Right renal pelvis (tissue), 4 donors: ENCODE measurements around the gene KRT23. TPM values are rescaled to one million over a fixed set of nuclear protein-coding genes. Genes with fewer than 3 reads are reported as not detected.

Experiments
- DNase-seq, 4 donors: peaks; one replicate each; pipeline ENCODE4 v3.0.0-alpha.2; 2013; ENCODE audit warnings: low read depth in 4 of 4, low spot score in 3 of 4, missing footprints in 1 of 4
- polyA plus RNA-seq, 4 donors: library from polyadenylated mRNA; unstranded; fragments of 120-200 nt; gene quantifications; one replicate each; pipeline ENCODE4 v1.2.1, GENCODE V29; 2013; ENCODE audit not compliant: insufficient read length in 4 of 4

KRT23 gene
- polyA plus RNA-seq, 4 donors = 0.66 to 2.4 (median 1.8) TPM

DNA sequence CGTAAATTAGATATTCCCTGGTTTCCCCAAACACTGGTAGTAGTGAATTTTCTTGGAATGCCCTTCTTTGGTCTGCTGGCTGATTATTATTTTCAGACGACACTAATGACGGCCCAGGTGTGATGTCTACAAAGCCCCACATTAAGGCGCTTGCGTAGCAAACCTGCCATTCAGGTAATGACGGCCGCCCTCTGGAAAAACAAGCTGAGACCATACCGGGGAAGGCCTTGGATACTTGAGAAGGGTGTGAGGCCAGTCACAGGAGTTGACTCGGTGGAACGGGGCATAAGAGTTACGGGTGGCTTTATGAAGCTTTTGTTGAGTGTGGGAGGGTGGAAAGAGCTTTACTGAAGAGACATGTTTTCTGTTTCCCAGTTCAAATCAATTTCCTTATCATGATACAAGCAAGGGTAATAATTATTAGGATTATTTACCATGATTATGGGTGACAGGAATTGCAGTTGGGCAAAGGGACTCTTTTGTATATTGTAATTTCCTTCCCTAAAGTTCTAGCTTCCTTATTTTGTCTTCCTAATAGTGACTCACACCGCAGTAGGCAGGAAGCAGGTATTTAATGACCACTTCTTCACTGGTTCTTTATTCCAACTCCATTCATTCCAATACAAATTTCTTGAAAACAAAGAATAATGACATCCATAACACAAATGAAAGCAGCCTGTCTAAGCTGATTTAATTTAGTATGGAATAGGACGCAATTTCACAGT is 24.8 kb downstream of the KRT23 start:
- DNase-seq = no peak

DNA sequence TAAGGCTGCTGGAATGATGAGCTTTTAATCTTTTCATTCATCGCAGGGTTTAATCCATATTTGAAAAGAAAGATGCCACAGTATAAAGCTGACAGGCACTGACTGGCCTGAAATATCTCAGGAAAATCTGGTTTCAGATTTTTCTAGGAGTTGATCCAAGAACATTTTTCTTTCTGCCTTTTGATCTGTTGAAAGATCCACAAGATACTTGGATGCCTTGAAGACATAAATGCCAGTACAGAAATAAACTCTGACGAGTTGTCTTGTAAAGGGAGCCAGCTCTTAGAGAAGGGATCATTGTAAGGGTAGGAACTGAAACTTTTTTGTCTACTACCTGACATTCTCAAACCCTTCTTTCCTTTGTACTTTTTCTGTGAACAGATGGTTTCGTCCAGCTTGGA is 27.0 kb downstream of the KRT23 start:
- no peak for DNase-seq

DNA sequence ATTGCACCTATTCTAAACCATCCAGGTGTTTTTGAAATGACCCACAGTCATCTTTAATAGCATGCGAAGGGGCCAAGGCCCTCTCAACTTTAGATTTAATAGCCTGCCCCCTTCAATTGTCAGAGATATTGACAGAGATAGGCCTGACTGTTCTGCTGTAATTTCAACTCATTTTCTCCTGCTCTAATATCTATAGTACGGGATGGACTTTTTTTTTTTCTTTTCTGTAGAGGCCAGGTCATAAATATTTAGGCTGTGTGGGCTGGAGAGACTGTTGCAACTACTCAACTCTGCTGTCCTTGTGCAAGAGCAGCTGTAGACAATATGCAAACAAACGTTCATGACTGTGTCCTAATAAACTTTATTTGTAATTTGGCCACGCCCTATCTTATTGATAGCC is 27.7 kb downstream of the KRT23 start:
- no peak for DNase-seq

DNA sequence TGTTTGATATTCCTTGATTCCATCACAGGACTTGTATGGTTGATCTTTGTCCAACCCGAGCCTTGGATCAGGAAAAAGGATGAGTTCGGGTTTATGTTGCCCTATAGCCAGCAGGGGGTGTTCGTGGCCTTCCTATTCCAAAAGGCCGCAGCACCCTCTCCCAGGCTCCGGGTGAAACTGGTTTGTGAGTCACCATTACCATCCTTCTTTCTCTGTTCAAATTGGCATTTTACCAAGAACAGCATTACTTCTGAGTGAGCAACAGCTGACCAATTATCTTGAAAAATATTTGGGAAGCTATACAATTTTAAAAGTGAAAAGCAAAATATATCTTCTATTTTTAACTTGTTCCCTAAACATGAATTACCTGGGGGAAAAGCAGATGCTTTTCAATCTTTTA is 28.1 kb downstream of the KRT23 start:
- DNase-seq = peak; percentile 58 to 75 (median 74)

DNA sequence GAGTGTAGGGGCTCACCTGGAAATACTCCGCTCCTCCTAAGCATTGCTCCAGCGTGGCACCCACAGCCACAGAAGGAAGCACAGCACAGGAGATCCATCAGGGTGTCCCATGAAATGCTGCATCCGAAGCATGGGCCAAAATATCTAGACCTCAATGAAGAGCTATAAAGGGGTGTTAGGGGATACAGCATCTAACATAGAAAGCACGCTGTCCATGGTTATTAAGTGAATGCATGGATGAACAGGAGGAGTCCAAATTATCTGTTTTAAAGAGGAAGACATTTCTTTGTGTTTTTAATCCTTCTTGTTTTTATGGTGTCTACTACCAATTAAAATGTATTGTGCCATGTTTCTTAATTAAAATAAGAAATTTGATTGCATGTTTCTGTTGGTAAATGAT is 30.8 kb downstream of the KRT23 start:
- no peak for DNase-seq

DNA sequence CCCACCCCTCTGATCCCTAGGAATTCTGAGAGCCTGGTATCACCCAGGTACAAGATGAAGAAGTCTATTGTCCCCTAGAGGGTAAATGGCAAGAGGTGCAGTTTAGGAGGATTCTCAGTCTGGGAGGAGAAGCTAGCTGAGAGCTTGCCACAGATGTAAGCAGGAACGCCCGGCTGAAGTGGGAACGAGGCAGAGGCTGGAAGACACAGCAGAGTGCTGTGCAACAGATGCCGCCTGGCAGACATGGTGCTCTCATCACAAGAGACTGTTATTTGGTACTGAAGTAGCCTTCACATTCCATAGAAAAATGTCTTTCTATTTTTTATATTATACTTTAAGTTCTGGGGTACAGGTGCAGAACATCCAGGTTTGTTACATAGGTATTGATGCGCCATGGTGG is 32.1 kb downstream of the KRT23 start:
- DNase-seq = no peak

DNA sequence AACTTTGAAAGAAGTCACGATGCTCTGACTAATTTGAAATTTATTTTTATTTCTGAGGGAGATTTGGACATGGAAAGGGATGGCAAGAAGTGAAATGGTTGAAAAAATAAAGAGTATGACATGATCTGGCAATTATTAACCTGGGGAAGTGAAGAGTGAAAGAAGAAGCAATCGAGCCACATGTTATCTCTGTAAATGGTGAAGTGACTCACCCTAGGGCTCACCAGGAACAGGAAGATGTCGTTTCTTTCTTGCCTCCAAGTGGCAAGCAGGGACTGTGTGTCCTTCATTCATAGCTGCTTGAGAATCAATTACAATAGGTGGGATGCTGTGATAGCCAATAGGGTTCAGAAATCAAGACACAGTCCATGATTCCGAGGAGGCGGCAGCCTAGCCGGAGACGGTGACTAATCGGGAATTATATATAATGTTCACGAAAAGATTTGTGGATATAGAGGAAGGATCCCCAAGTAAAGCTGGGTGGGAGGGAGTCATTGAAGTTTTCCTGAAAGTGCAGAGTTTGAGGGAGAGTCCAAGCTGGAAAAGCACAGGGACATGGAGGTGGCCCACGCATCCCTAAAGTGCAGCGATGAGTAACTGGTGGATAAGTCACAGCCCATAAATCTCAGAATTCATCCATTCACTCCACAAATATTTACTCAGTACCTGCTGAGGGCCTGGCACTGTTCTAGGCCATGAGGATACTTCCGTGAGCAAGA is 34.2 kb downstream of the KRT23 start:
- DNase-seq = no peak

DNA sequence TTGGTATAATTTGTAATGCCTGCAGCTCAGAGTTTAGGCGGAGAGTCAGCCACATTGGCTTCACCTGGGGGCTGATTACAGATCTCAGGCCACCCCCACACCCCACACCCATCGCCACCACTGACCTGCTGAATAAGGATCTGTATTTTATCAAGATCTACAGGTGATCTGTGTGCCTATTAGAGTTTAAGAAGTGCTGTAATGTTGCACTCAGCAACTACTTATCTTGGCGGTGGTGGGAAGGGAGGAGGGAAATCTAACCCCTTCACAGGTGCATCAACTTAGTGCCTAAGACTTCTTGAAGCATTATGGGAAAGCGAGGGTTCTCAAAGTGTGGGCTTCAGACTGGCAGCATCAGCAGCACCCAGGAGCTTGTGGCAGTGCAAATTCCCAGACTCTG is 34.9 kb downstream of the KRT23 start:
- DNase-seq = no peak

DNA sequence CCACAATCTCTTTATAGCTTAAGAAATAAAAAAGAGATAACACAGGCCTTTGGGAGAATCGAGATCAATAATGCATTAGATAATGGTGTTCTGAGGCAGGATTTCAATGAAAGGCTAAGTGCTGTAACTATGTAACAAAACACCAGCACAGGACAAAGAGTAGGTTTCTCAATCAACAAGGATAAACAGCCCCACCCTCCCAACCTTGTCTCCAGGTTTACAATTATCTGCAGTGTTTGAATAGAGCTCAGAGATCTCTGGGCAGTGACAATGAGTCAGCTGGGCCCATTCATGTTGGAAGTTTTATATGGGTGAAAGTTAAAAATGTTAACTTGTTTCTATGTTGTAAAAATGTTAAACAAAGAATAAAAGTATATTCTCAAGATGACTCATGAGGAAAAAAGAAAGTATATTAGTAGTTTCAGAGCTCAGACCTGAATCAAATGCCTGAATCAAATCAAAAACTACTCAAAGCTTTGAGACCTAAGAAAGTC is 35.4 kb downstream of the KRT23 start:
- DNase-seq = no peak

DNA sequence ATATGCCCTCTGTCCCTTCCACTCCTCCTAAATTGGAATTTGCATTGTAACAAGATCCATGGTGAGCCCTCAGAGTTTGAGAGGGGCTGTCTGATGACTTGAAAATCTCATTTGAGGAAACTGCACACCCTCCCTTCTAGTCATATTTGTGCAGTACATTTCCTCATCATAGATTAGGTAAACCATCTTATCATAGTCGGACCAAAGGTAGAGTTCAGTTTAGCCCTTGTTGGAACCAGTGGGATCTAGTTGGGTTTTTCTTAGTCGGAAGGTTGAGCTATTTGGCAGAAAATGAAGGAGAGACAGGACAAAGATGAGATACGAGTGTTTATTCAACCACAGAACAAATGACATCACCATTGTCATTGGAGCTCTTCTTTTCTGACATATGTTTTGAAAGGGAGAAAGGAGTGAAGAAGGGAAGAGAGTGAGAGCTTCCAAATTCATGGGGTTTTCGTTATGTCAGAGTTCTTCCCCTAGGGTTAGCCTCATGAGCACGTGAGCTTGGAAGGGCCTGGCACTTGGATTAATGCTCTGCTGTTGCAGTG is 36.6 kb downstream of the KRT23 start:
- DNase-seq = no peak

DNA sequence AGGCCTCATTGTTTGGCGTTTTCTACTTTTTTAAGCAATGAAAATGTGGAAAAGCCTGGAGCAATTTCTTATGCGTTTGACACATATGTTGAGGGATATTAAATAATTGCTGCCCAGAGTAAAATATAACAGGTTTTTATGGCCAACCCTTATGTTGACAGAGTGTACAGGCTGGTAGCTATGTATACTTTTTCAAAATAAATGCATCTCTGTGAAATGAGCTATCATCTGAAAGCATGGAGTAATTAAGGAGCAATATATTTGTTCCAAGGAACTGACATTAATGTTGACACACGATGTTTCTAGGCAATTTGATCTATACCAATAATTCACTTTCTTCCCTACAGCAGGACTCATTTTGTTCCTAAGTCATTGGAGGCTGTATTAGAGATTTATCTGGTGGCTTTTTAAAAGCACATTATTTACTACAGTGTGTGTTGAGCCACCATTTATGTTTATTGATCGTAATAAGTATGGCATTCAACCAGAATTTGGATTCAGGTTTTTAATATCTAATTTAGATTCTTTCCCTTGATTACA is 40.5 kb downstream of the KRT23 start:
- DNase-seq = no peak

DNA sequence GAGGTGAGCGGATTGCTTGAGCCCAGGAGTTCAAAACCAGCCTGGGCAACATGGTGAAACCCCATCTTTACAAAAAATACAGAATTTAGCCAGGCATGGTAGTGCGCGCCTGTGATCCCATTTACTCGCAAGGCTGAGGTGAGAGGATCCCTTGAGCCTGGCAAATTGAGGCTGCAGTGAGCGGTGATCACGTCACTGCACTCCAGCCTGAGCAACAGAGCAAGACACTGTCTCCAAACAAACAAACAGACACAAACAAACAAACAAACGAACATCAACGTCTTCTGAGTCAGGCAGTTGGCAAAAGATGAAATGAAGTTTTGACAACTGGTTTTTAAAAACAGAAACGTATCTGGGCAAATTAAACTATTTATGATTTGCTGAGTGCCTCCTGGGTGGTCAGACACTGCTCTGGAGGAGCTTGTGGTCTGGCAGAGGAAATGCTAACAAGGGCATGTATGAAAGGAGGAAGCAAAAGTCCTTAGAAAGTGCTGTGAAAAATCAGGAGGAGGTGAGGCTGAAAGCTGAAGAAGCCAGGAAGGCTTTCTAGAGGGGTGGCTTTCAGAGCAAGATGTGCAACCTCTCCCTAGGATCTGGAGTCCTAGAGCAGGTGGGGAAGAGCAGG is 42.2 kb downstream of the KRT23 start:
- no peak for DNase-seq

DNA sequence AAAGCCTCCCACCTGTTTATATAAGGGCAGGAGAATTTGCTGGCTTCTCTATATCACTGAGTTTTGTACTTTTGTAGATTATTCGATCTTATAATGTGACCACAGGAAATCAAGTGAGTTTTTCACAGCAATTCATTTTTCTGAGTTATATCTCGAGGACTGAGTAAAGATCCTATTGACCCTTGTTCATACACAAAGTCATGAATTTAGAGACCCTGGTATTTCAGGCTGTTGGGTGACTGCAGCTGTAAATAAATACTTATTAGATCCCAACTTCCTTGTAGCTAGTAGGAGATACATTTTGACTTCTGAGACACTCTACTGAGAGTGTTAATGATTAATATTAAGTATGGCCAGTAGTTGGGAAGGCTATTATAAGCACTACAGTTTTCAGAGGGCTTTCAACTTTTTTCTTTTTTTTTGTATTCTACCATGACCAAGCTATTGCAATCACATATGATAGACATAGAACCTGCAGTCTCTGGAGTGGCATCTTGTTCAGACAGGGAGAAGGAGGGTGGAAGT is 49.2 kb downstream of the KRT23 start:
- DNase-seq = no peak

DNA sequence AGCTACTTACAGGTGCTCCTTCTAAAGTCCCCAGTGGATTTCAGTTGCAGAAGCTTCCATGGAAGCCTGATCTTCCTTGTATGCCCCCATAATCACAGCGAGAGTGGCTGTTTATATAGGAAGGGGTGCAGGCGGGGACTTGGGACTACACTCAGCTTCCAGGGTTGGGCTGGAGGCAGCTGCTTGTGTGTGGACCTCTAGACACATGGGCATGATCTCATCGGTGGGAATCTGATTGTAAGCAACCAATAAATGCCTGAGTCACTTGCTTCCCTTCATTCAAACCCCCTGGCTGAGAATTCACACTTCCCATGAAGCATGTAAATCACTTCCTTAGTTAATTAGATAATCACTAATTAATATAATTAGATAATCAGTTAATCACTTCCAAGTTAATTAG is 51.4 kb downstream of the KRT23 start:
- DNase-seq = no peak

DNA sequence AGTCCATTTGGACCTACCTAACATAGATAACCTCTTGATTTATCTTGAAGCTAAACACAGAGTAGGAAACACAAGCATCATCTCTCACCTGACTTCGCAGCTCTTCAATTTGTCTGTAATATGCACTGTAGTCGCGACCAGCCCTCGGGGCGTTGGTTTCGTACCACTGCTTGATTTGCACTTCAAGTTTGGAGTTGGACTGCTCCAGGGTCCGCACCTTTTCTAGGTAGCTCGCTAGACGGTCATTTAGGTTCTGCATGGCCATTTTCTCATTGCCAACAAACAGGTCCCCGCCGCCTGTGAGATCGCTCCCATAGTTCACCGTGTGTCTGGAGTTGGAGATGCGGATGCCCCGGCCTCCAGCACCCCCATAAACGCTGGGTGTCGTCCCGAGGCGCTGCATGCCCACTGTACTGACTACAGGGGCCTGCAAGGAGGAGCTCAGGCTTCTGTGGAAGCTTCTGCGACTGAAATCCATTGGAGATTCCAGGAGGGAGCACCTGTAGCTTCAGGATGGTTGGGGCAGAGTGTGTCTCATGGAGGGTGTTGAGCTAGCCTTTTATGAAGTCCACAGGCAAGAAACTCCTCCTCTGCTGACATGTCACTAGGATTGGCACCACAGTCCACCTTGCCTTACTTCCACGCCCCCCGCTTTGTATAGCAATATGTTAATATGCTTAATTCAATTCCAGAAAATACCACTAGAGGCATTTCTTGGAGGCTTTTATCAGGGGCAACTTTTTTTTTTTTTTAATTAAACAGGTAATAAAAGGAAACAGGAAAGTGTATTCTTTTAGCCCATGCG is 52.5 kb downstream of the KRT23 start, which contains the start of gene KRT20:
KRT20 (minus strand) TSS at position 535 of the 805 bp plus-strand sequence; CDS start at position 478, 57 bp downstream.
- DNase-seq = no peak

DNA sequence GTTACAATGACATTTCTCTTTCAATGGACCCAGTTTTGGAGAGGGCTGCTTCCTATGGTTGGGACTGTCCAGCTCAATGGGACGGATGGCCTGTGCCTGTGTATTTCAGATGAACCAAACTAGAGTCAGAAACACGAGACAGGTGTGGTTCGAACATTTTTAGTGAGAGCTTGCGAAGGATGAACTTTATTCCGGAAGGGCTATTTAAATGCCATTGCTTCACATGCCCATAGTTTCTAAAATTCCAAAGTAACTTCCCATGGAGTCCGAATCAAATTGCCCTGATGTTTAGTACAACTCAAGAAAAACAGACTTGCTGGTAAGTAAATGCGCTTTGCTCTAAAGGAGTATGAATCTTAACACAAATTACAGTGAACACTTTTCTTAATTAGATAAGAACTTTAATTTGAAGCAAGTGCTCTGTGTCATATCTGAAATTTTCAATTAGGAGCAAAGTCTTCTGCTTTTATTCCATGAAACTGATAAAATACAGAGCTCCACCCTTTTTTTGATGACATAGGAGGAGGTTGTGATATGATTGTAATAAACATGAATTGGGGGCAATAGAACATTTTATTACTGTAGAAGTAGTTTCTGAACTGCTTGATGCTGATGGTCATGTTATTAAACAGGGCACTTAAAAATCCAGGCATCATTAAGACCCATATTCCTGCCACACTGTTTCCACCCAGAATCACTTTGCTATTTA is 53.7 kb downstream of the KRT23 start:
- DNase-seq = no peak

DNA sequence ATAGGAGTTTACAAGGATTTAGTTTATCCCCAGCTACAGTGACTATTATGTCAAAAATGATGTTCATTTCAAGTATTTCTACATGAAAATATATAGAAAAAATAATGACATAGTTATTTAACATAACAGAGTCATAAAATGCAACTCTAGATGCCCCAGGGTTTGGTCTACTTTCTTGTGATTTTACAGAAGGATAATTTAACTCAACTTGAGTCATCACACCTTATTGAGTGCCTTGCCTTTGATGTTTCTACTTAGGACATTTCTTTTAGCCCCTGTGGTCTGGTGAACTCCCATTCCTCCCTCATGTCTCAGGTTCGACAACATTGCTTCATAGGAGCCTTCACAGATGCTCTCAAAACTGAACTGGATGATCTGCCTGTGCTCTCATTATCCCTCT is 54.4 kb downstream of the KRT23 start:
- DNase-seq = no peak

DNA sequence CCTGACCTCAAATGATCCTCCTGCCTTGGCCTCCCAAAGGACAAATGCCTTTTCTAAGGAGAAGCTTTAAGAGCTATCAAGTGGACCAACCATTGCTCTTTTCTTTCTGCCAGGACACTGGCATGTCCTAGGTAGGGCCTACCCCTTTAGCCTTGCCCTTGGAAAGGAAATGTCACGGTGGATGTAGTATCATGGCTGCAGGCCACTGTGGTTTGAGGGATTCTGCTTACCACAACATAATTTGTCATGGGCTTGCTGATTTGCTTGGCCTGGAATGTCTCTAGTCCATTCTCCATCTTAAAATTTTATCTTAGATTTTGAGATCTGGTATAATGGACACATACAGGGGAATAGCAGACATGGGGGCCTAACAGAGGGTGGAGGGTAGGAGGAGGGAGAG is 58.4 kb downstream of the KRT23 start:
- DNase-seq = no peak

DNA sequence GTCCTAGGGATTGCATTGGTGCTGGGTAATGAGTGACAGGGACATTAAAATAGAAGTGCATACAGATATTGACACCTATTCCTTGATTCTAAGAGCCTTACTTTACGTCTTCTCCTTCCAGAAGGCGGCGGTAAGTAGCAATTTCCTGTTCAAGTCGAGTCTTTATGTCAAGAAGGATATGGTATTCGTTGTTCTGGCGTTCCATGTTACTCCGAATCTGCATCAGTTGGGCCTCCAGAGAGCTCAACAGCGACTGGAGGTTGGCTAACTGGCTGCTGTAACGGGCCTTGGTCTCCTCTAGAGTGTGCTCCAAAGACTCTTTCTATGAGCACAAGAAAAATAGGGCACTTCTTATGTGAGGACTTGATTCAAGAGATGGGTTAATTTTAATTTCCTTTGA is 59.4 kb downstream of the KRT23 start:
- DNase-seq = no peak
